GM10847 (cell line): Measurements from ENCODE around the gene KDM3B.

Experiments used
- POLR2A ChIP-seq: IDR thresholded peaks from 2 replicates; pipeline ENCODE4 v1.6.1; 2011; ENCODE audit not compliant: insufficient read length; ENCODE audit errors: extremely low read depth

Gene KDM3B, protein sequence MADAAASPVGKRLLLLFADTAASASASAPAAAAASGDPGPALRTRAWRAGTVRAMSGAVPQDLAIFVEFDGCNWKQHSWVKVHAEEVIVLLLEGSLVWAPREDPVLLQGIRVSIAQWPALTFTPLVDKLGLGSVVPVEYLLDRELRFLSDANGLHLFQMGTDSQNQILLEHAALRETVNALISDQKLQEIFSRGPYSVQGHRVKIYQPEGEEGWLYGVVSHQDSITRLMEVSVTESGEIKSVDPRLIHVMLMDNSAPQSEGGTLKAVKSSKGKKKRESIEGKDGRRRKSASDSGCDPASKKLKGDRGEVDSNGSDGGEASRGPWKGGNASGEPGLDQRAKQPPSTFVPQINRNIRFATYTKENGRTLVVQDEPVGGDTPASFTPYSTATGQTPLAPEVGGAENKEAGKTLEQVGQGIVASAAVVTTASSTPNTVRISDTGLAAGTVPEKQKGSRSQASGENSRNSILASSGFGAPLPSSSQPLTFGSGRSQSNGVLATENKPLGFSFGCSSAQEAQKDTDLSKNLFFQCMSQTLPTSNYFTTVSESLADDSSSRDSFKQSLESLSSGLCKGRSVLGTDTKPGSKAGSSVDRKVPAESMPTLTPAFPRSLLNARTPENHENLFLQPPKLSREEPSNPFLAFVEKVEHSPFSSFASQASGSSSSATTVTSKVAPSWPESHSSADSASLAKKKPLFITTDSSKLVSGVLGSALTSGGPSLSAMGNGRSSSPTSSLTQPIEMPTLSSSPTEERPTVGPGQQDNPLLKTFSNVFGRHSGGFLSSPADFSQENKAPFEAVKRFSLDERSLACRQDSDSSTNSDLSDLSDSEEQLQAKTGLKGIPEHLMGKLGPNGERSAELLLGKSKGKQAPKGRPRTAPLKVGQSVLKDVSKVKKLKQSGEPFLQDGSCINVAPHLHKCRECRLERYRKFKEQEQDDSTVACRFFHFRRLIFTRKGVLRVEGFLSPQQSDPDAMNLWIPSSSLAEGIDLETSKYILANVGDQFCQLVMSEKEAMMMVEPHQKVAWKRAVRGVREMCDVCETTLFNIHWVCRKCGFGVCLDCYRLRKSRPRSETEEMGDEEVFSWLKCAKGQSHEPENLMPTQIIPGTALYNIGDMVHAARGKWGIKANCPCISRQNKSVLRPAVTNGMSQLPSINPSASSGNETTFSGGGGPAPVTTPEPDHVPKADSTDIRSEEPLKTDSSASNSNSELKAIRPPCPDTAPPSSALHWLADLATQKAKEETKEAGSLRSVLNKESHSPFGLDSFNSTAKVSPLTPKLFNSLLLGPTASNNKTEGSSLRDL (N-terminal part only)

GRCh38 chr5:138352071-138352721, at the start of gene KDM3B:
KDM3B (plus strand) TSS chr5:138352685; CDS start chr5:138352796, 111 bp downstream.
- no peak for TF ChIP-seq POLR2A

- TF ChIP-seq POLR2A = no peak
These were observed 49.1 kb upstream of the KDM3B start for GRCh38 chr5:138303372-138303771.

DNA sequence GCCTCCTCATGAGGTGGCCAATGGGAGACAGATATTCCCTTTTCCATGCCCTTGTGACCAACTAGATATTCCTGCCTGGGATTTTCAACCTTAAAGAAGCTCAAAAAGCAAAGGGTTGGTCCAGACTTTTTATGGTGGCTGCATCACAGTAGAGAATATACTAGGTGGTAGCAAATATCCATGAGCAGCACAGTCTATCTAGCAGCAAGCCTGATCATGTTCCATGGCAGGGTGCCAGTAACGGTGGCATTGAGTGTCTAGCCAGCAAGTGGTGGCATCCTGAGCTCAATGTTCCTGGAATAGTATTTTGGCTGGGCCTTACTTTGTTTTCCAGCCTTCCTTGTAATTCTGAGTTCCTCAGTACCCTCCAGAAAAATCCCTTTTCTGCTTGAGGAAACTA, 46.7 kb upstream of the KDM3B start:
- TF ChIP-seq POLR2A = no peak

DNA sequence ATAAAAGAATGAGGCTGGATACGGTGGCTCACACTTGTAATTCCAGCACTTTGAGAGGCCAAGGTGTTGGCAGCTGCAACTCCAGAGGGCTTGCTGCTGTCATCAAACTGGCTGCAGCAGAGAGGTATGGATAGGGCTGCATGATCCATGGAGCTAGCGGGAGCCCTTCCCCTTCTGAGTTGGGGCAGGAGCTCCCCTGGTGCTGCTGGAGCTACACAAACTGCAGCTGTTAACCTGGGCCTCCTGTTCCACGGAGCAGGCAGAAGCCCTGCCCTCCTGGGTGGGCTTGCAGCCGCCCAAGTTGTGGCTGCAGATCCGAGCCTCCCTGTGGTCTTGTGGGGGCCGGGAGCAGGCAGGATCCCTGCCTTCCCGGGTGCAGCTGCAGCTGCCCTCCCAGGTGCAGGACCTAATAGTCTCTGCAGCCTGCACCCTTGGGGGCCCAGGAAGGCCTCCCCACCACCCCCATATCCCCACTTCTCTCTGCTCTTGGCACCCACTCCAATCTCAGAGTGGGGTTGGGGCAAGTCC, 36.7 kb upstream of the KDM3B start:
- no peak for TF ChIP-seq POLR2A

DNA sequence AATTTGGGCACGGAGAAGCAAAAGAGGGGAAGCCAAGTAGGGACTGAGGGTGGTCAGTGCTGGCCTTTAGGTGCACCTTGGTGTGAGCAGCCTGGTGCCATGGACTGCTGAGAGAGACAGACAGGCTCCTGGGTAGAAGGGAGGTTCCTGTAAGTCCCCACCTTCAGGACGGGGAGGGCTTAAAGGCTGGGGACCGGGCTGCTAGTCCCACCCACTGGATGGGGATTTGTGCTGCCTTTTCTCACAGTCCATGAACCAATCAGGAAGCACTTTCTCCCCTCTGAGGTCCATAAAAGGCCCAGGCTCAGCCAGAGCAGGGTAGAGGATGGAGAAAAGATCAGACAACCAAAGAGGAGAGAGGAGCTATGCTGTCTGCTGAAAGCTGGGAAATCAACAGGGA, 36.1 kb upstream of the KDM3B start:
- no peak for TF ChIP-seq POLR2A

GRCh38 chr5:138330813-138331448, 21.6 kb upstream of the KDM3B start:
- TF ChIP-seq POLR2A = no peak

- TF ChIP-seq POLR2A = peak; percentile 29
These were observed 20.8 kb upstream of the KDM3B start, which contains the start of gene CDC25C for GRCh38 chr5:138331449-138332368. CDC25C (minus strand) TSS chr5:138331804; CDS start chr5:138331180, 624 bp downstream.

GRCh38 chr5:138334867-138335447, 17.5 kb upstream of the KDM3B start:
- no peak for TF ChIP-seq POLR2A

GRCh38 chr5:138336952-138337684, 15.4 kb upstream of the KDM3B start:
- no peak for TF ChIP-seq POLR2A

DNA sequence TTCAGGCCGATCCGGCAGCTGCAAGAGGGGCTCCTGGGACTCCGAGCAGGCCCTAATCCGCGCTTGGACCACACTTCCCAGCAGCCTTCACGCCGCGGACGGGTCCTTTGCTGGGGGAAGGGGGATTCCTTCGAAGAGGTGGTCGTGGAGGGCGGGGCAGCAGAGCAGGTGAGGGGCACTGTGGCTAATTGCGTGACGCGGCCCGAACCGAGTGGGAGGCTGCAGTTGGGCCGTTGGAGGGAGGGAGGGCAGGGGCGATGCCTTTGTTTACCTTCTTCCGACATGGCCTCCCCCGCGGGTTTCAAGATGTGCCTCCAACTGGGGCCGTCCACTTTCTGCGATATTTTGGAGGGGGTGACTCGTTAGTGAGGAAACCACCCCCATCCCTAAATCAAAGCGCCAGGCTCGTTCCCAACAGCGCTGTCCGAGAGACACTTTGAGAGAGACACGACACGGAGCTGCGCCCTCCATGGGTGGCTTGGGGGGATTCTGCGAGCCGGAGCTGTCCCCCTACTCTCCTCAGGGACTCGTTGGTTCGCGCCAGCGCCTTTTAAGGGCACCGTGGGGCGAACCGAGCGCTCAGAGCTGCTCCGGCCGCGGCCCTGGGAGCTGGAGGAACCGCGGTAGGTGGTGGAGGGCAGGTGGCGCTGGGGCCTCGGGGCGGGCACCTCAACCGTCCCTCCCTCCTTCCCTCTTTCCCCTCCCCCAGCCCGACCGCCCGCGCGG, 14.6 kb upstream of the KDM3B start, which contains the start of gene FAM53C:
Gene FAM53C, plus strand, starts transcription at position 582 of the 726 bp plus-strand sequence. CDS start 3,070 bp downstream, outside the sequence.
- peak; percentile 100 for TF ChIP-seq POLR2A

GRCh38 chr5:138338411-138339090, 13.9 kb upstream of the KDM3B start:
- TF ChIP-seq POLR2A = no peak

DNA sequence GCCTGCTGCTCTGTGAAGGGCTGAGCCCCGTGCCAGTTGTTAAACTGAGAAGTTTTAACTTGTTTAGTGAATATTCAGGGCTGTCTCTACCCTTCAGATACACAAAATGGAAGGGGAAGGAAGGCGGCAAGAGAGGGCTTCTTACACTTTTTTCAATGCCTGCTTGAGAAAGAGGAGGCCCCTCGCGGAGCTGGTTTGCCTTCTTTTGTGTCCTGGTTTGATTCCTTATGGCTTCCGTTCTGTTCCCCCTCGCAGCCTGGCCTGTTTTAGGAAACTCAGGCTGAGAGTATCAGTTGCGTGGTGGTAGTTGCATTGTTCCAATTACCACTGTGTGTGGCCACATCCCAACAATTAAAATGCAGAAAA, 13.4 kb upstream of the KDM3B start:
- no peak for TF ChIP-seq POLR2A
